Transverse colon (tissue), 3 donors: ENCODE data around the gene AFAP1L1.

Experiments
- EP300 ChIP-seq: sonication (generic); formaldehyde crosslinking; IDR thresholded peaks from one replicate; pipeline ENCODE4 v1.6.1; 2017; ENCODE audit warnings: antibody characterized with exemption, low read depth
- POLR2A ChIP-seq: fragments of 450-650 bp; IDR thresholded peaks from one replicate; pipeline ENCODE4 v1.6.1; 2016; ENCODE audit warnings: antibody characterized with exemption, mild to moderate bottlenecking, moderate library complexity
- TF ChIP-seq, protein P1 (sequence below), 5 experiments: fragments of 200-600 bp in 3 of 5; fragments of 450-650 bp in 2 of 5; sonication (generic) in 3 of 5; IDR thresholded peaks; 1 replicate in 2 of 5; 2 replicates in 3 of 5; pipeline ENCODE4 v1.5.1; 2016 to 2017; ENCODE audit warnings: antibody characterized with exemption in 5 of 5, inconsistent platforms in 3 of 5, mild to moderate bottlenecking in 2 of 5, moderate library complexity in 1 of 5

DNA sequence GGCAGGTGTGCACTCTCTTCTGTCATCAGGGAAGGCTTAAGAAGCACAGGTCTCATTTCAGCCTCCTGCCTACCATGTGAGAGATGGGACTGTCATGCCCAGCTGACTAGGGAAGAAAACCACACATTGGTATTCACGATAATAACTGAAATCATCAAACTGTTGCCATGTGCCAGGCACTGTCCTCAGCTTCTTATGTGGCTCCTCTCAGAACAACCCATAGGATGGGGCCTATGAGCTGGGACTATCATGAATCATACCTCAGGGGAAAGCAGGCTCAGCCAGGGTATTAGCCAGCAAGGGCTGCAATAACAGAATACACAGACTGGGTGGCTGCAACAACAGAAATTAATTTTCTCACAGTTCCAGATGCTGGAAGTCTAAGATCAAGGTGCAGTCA, 3.3 kb downstream of the AFAP1L1 start:
- TF ChIP-seq POLR2A (no peak), EP300 (no peak)
- TF ChIP-seq, protein P1, sequence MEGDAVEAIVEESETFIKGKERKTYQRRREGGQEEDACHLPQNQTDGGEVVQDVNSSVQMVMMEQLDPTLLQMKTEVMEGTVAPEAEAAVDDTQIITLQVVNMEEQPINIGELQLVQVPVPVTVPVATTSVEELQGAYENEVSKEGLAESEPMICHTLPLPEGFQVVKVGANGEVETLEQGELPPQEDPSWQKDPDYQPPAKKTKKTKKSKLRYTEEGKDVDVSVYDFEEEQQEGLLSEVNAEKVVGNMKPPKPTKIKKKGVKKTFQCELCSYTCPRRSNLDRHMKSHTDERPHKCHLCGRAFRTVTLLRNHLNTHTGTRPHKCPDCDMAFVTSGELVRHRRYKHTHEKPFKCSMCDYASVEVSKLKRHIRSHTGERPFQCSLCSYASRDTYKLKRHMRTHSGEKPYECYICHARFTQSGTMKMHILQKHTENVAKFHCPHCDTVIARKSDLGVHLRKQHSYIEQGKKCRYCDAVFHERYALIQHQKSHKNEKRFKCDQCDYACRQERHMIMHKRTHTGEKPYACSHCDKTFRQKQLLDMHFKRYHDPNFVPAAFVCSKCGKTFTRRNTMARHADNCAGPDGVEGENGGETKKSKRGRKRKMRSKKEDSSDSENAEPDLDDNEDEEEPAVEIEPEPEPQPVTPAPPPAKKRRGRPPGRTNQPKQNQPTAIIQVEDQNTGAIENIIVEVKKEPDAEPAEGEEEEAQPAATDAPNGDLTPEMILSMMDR (IDR thresholded peaks at IDR 0.05) = no peak
